ENCODE results near the gene TRMT2A. TPM values are rescaled to one million over a fixed set of nuclear protein-coding genes. Genes with fewer than 3 reads are reported as not detected.

The TRMT2A gene
- total RNA-seq, 1 experiment from 2014 or later: 66.7 TPM

DNA sequence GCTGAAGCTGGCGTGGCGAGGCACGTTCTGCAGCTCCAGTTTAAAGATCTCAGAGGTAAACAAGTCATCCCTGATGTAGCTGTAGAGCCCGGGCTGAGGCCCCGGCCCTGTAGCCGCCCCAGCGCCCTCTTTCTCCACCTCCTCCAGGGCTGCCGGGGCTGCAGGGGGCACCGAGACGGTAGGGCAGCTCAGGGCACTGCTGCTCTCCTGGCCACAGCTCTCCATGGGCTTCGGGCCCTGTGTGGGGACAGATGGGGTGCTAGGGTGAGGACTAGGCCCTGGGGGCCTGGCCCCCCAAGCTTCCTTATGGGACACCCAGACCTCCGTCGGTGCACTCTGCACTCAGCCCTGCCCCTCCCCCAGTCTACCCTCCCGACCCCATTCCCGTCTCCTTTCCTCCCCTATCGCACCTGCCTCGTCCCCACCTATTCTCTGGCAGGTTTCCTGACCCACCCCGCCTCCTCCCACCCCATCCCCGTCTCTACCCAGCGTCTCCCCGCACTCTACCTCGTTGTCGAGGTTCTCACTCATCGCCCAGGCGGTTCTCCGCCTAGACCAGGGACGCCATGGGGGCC is 563 bp downstream of the TRMT2A start:
- intact Hi-C loops (cut with micrococcal nuclease; ENCODE audit: unreplicated experiment) (no loop called here), in situ Hi-C loops (cut with HindIII; ENCODE audit: low pct_unique_long_range_greater_than_20kb, low sequenced_read_pairs) (no loop called here)
- H3K27me3 ChIP-seq (ENCODE audit: control insufficient read depth, insufficient read depth, low read length): no peaks in the 10 kb centered on the region
- ATAC-seq (no peak), DNase-seq (ENCODE audit: low read depth, low spot score) (no peak)
- no peaks in the 10 kb centered on the region for H3K9me3 ChIP-seq (ENCODE audit: control insufficient read depth, insufficient read depth, low read depth, low read length)
- peak overlapping the region; percentile 74 to 86 for H3K4me3 ChIP-seq (ENCODE audit: low read depth in 2 of 2, low read length in 2 of 2)
- TF ChIP-seq, protein P1, sequence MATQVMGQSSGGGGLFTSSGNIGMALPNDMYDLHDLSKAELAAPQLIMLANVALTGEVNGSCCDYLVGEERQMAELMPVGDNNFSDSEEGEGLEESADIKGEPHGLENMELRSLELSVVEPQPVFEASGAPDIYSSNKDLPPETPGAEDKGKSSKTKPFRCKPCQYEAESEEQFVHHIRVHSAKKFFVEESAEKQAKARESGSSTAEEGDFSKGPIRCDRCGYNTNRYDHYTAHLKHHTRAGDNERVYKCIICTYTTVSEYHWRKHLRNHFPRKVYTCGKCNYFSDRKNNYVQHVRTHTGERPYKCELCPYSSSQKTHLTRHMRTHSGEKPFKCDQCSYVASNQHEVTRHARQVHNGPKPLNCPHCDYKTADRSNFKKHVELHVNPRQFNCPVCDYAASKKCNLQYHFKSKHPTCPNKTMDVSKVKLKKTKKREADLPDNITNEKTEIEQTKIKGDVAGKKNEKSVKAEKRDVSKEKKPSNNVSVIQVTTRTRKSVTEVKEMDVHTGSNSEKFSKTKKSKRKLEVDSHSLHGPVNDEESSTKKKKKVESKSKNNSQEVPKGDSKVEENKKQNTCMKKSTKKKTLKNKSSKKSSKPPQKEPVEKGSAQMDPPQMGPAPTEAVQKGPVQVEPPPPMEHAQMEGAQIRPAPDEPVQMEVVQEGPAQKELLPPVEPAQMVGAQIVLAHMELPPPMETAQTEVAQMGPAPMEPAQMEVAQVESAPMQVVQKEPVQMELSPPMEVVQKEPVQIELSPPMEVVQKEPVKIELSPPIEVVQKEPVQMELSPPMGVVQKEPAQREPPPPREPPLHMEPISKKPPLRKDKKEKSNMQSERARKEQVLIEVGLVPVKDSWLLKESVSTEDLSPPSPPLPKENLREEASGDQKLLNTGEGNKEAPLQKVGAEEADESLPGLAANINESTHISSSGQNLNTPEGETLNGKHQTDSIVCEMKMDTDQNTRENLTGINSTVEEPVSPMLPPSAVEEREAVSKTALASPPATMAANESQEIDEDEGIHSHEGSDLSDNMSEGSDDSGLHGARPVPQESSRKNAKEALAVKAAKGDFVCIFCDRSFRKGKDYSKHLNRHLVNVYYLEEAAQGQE (IDR thresholded peaks at IDR 0.05; ENCODE audit: insufficient read depth in 1 of 2, low read depth in 2 of 2, low read length in 1 of 2): no peak
- TF ChIP-seq TCF7L2 (IDR thresholded peaks at IDR 0.05; ENCODE audit: low read depth, low read length): no peak
- no peak for TF ChIP-seq SIN3A (IDR thresholded peaks at IDR 0.05; ENCODE audit: borderline replicate concordance, insufficient read depth, low read depth, low read length)
- TF ChIP-seq, protein P2, sequence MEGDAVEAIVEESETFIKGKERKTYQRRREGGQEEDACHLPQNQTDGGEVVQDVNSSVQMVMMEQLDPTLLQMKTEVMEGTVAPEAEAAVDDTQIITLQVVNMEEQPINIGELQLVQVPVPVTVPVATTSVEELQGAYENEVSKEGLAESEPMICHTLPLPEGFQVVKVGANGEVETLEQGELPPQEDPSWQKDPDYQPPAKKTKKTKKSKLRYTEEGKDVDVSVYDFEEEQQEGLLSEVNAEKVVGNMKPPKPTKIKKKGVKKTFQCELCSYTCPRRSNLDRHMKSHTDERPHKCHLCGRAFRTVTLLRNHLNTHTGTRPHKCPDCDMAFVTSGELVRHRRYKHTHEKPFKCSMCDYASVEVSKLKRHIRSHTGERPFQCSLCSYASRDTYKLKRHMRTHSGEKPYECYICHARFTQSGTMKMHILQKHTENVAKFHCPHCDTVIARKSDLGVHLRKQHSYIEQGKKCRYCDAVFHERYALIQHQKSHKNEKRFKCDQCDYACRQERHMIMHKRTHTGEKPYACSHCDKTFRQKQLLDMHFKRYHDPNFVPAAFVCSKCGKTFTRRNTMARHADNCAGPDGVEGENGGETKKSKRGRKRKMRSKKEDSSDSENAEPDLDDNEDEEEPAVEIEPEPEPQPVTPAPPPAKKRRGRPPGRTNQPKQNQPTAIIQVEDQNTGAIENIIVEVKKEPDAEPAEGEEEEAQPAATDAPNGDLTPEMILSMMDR (IDR thresholded peaks at IDR 0.05): no peak
- no peak for TF ChIP-seq POLR2AphosphoS5 (IDR thresholded peaks at IDR 0.05; ENCODE audit: low read depth, low read length)
- peaks cover 17% of the 10 kb centered on the region for H3K36me3 ChIP-seq (ENCODE audit: control insufficient read depth, insufficient read depth, low read length)
- peak overlapping the region; percentile 86 for H3K27ac ChIP-seq (ENCODE audit: low read length)
- POLR2A ChIA-PET: no interaction called here
- CTCF ChIA-PET: no interaction called here
- TSS peak; percentile 75 for BruUV-seq (replicated peaks)
- peaks cover 19% of the 10 kb centered on the region for H3K4me1 ChIP-seq (ENCODE audit: control insufficient read depth, insufficient read depth, low read length)

DNA sequence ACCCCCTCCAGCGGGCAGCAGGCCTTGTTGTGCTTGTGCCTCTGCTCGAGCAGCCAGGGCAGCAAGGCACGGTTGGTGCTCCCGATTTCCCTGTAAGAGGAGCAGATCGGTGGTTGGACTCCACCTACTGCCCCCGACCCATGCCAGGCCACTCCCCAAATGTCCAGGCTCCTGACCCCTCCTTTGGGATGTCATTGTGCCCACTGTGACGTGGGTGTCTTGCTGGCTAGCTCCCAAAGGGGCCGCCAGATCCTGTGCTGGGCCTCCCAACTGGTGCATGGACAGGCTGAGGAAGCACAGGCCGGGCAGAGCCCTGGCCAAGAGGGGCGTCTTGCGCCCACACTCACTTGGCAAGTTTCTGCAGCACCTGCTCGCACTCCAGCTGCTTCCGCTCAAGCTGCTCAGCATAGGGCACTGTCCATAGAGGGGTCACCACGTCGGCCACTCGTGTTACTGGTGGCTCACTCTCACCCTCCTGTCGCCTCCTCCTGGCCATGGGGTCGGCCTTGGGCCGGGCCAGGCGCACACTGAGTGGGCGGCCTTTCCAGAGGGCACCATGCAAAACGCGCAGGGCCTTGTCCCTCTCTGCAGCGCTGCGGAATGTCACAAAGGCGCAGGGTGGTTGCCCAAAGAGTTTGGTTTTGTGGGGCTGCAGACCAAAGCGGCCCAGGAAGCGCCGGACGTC is 1.2 kb downstream of the TRMT2A start, which contains the start of gene RANBP1:
Gene RANBP1, plus strand, starts transcription at position 414 of the 685 bp plus-strand sequence. Its CDS starts 81 bp downstream, at position 495.
- Histone ChIP-seq H3K27me3 (ENCODE audit: control insufficient read depth, insufficient read depth, low read length) (no peaks in the 10 kb centered on the region), H3K9me3 (ENCODE audit: control insufficient read depth, insufficient read depth, low read depth, low read length) (no peaks in the 10 kb centered on the region), H3K4me1 (ENCODE audit: control insufficient read depth, insufficient read depth, low read length) (peaks cover 19% of the 10 kb centered on the region), H3K36me3 (ENCODE audit: control insufficient read depth, insufficient read depth, low read length) (peaks cover 17% of the 10 kb centered on the region), H3K27ac (ENCODE audit: low read length) (peak within 1 kb of the TSS; percentile 86), H3K4me3 (ENCODE audit: low read depth in 2 of 2, low read length in 2 of 2) (peak within 1 kb of the TSS; percentile 74 to 86)
- DNase-seq (ENCODE audit: low read depth, low spot score): no peak
- in situ Hi-C loops (cut with HindIII; ENCODE audit: low pct_unique_long_range_greater_than_20kb, low sequenced_read_pairs) (no loop called here), intact Hi-C loops (cut with micrococcal nuclease; ENCODE audit: unreplicated experiment) (no loop called here)
- no peak for ATAC-seq
- ChIA-PET CTCF (no interaction called here), POLR2A (no interaction called here)
- TF ChIP-seq POLR2AphosphoS5 (IDR thresholded peaks at IDR 0.05; ENCODE audit: low read depth, low read length): no peak
- no peak for TF ChIP-seq TCF7L2 (IDR thresholded peaks at IDR 0.05; ENCODE audit: low read depth, low read length)
- TF ChIP-seq SIN3A (IDR thresholded peaks at IDR 0.05; ENCODE audit: borderline replicate concordance, insufficient read depth, low read depth, low read length): no peak
- TF ChIP-seq, protein P1 (IDR thresholded peaks at IDR 0.05; ENCODE audit: insufficient read depth in 1 of 2, low read depth in 2 of 2, low read length in 1 of 2): no peak
- TF ChIP-seq, protein P2 (IDR thresholded peaks at IDR 0.05): no peak
- no TSS peak for BruUV-seq (replicated peaks)

Data from Panc1 (cell line).